ENCODE data around the gene HSPA12B.

DNA sequence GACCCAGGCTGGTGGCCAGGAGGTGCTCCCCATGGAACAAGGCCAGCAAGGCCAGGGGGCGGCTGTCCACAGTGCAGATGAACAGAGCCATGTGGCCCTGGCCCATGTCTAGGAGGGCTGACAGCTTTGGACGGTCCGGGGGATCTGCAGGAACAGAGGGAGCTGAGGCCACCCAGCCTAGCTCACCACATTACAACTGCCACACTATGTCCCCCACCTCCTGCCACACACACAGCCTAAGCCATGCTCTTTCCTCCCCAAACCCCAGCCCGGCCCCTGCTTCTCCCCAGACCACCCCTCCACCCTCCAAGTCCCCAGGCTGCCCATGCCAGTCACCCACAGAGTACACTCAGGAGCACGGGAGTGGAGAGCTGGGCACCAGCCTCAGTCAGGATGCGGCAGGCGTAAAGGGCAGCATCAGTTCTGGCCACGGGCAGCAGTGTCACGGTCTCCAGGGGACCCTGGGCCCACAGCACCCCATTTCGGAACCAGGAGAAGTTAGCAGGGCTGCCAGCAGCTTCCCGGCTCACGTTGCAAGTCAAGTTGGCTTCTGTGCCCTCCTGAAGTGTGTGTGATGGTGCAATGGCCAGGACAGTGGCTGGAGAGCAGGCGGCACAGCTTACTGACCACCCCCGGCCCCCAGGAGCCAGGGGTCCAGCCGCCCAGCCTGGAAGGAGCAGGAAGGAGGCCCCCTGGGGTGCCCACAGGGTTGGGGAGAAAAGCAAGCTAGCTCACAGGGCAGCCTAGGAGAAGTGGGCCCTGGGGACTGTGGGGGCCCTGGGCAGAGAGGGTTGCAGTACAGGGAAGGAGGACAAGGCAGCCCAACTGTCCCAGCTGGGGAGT, 35.5 kb upstream of the HSPA12B start:
- TF ChIP-seq POLR2A (IDR thresholded peaks at IDR 0.05; ENCODE audit: low read depth, low read length) (no peak), CHD1 (IDR thresholded peaks at IDR 0.05; ENCODE audit: low read depth, low read length) (no peak), RCOR1 (IDR thresholded peaks at IDR 0.05; ENCODE audit: insufficient replicate concordance, low read length) (no peak)
- TF ChIP-seq, protein P1, sequence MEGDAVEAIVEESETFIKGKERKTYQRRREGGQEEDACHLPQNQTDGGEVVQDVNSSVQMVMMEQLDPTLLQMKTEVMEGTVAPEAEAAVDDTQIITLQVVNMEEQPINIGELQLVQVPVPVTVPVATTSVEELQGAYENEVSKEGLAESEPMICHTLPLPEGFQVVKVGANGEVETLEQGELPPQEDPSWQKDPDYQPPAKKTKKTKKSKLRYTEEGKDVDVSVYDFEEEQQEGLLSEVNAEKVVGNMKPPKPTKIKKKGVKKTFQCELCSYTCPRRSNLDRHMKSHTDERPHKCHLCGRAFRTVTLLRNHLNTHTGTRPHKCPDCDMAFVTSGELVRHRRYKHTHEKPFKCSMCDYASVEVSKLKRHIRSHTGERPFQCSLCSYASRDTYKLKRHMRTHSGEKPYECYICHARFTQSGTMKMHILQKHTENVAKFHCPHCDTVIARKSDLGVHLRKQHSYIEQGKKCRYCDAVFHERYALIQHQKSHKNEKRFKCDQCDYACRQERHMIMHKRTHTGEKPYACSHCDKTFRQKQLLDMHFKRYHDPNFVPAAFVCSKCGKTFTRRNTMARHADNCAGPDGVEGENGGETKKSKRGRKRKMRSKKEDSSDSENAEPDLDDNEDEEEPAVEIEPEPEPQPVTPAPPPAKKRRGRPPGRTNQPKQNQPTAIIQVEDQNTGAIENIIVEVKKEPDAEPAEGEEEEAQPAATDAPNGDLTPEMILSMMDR (conservative IDR thresholded peaks at IDR 0.05; ENCODE audit: low read depth, low read length) = no peak

Data from IMR-90 (cell line).